Kidney (tissue), 14 donors: Measurements from ENCODE around the gene SGF29. TPM values are rescaled to one million over a fixed set of nuclear protein-coding genes. Genes with fewer than 3 reads are reported as not detected.
"Not testable (repeated sequence)": the region's sequence is repeated elsewhere in the genome, so short reads cannot be mapped to it uniquely, and the experiment has no call there.

ENCODE experiments used
- DNase-seq, 5 donors: peaks; one replicate each; pipeline ENCODE4 v3.0.0-alpha.2; 2013 to 2020
- FAIRE-seq: peaks from 2 replicates; lab custom pipeline; 2012; peaks lifted over from hg19 to GRCh38; lab: Jason Lieb, UNC
- H3K27ac ChIP-seq, 2 donors: one replicate each; pipeline ENCODE4 v1.7.0; 2013; ENCODE audit warnings: low read depth in 2 of 2, low read length in 2 of 2, inconsistent platforms in 1 of 2
- H3K27me3 ChIP-seq: one replicate; pipeline ENCODE4 v1.7.1; 2013; ENCODE audit warnings: low read length, inconsistent platforms; ENCODE audit not compliant: control insufficient read depth, insufficient read depth
- H3K36me3 ChIP-seq, 3 donors: one replicate each; pipeline versions ENCODE4 v1.7.0 to v1.7.1; 2013; ENCODE audit warnings: low read length in 3 of 3, control low read depth in 1 of 3, inconsistent platforms in 1 of 3; ENCODE audit not compliant: insufficient read depth in 3 of 3, control insufficient read depth in 2 of 3
- H3K4me1 ChIP-seq, 3 donors: one replicate each; pipeline versions ENCODE4 v1.7.0 to v1.7.1; 2013; ENCODE audit warnings: low read length in 3 of 3, inconsistent platforms in 1 of 3, low read depth in 1 of 3; ENCODE audit not compliant: control insufficient read depth in 2 of 3, insufficient read depth in 2 of 3
- H3K4me3 ChIP-seq, 3 donors: one replicate each; pipeline versions ENCODE4 v1.7.0 to v1.8.1; 2013; ENCODE audit warnings: low read length in 3 of 3, control low read depth in 1 of 3, inconsistent platforms in 1 of 3
- H3K9ac ChIP-seq, 3 donors: one replicate each; pipeline versions ENCODE4 v1.7.0 to v1.7.1; 2013; ENCODE audit warnings: low read length in 3 of 3, control low read depth in 1 of 3, inconsistent platforms in 1 of 3
- H3K9me3 ChIP-seq, 3 donors: one replicate each; pipeline versions ENCODE4 v1.7.0 to v1.7.1; 2013; ENCODE audit warnings: low read length in 3 of 3, control low read depth in 1 of 3, inconsistent platforms in 1 of 3; ENCODE audit not compliant: control insufficient read depth in 2 of 3, insufficient read depth in 1 of 3
- CTCF ChIP-seq: IDR thresholded peaks from 3 replicates; pipeline ENCODE4 v1.5.1; 2012; ENCODE audit warnings: mild to moderate bottlenecking, moderate library complexity, borderline replicate concordance; ENCODE audit not compliant: insufficient read depth; ENCODE audit errors: extremely low read depth
- intact Hi-C: fragments of 100-400 bp; cut with DNase I; formaldehyde crosslinking; loops from one replicate; pipeline ENCODE4 v1.11.1; 2022
- polyA plus RNA-seq: library from polyadenylated mRNA; stranded (reverse); fragments of 350-450 nt; fragmentation: Illumina TruSeq; extraction: RNeasy Lipid Tissue Mini Kit (QIAGEN cat#74804); gene quantifications from one replicate; pipeline ENCODE4 v1.2.3, GENCODE V29; 2014; ENCODE audit warnings: low read depth, low replicate concordance; ENCODE audit not compliant: insufficient read depth
- total RNA-seq: library from RNA; stranded (reverse); fragmentation: NEBNext Ultra II Directional; extraction: Animal tissue kit (Norgen Biotek cat#: 25700); gene quantifications from one replicate; pipeline ENCODE4 v1.2.1, GENCODE V29; 2021
- donor health status: control.
- donor health status: control.
- donor health status: control.
- donor health status: control.
- donor health status: control.
- donor health status: DM: yes; HTN: yes; CAD: no.
- donor health status: Normal renal cell carcinoma (clear cell type).

Gene SGF29
- total and polyA plus RNA-seq, 2 donors from 2014 or later: 20.6 to 28.5 TPM

DNA sequence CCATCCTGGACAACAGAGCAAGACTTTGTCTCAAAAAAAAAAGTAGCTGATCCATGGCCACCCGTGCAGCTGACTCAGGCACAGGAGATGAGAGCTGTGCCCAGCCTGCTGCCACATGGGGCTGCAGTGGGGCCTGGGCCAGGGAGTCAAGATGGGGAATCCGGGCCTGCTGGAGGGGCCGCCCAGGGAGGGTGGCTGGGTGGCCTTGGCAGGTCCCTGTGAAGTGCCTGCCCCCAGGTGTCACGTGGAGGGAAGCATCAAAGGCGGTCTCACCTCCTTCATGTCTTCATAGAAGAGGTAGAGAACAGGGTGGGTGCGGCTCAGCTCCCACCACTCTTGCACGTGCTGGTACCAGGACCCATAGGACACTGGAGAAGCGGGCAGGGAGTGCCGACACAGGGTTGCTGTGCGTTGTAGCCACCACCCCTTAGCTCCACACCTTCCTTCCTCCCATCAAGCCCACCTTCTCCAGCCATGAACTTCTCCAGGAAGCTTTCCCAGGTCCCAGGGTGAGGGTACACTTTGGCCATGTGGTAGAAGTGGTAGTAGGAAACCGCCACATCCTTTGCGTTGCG lies 39.3 kb downstream of the SGF29 start:
- DNase-seq (peak in 1 of 5 donors; percentile 70), FAIRE-seq (no peak)
- no peaks in the 10 kb centered on the region for H3K27me3 ChIP-seq
- TF ChIP-seq CTCF: no peak
- peaks cover 0 to 8% (median 0%) of the 10 kb centered on the region in 3 donors for H3K4me1 ChIP-seq
- H3K36me3 ChIP-seq: peaks cover 0 to 9% (median 6%) of the 10 kb centered on the region in 3 donors
- no peak overlapping the region for H3K4me3 ChIP-seq
- H3K27ac ChIP-seq: no peak overlapping the region
- intact Hi-C loops: no loop called here
- H3K9me3 ChIP-seq: no peaks in the 10 kb centered on the region
- H3K9ac ChIP-seq: no peak overlapping the region

DNA sequence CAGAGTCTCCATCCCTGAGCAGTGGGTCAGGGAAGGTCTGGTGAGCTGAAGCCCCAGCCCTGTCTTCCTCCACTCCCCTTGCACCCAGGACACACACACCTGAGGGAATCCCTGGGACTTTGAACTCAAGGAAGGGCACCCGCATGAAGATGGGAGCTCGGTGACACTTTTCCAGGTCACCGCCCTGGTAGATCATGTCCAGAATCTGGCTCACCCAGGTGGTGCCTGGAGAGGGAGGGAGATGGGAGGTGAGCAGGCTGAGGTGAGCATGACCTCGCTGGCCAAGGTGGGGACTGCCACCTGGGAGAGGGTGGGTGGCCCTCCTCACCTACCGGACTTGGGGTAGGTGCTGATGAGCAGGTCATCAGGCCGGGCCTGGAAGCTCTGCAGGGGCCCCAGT lies 41.7 kb downstream of the SGF29 start:
- FAIRE-seq, H3K27me3 ChIP-seq, H3K9ac ChIP-seq, H3K9me3 ChIP-seq, H3K27ac ChIP-seq, H3K4me3 ChIP-seq, H3K4me1 ChIP-seq, intact Hi-C loops, H3K36me3 ChIP-seq: not testable (repeated sequence)
- DNase-seq: peak in 1 of 5 donors; percentile 42

GRCh38 chr16:28596115-28596630 lies 42.5 kb downstream of the SGF29 start:
- peaks cover 0 to 8% (median 0%) of the 10 kb centered on the region in 3 donors for H3K4me1 ChIP-seq
- no peak overlapping the region for H3K27ac ChIP-seq
- FAIRE-seq (no peak), DNase-seq (peak in 1 of 5 donors; percentile 71)
- H3K9ac ChIP-seq: peak overlapping the region in 1 of 3 donors; percentile 22
- no peaks in the 10 kb centered on the region for H3K27me3 ChIP-seq
- H3K9me3 ChIP-seq: no peaks in the 10 kb centered on the region
- no peak overlapping the region for H3K4me3 ChIP-seq
- peaks cover 0 to 2% (median 2%) of the 10 kb centered on the region in 3 donors for H3K36me3 ChIP-seq
- no peak for TF ChIP-seq CTCF
- intact Hi-C loops: no loop called here

- peak within 1 kb of the TSS in 1 of 3 donors; percentile 41 for H3K4me3 ChIP-seq
- H3K4me1 ChIP-seq: peaks cover 0 to 8% (median 0%) of the 10 kb centered on the region in 3 donors
- intact Hi-C loops: no loop called here
- no peak within 1 kb of the TSS for H3K27ac ChIP-seq
- peaks cover 0 to 2% (median 0%) of the 10 kb centered on the region in 3 donors for H3K36me3 ChIP-seq
- peak within 1 kb of the TSS in 1 of 3 donors; percentile 22 for H3K9ac ChIP-seq
- no peak for TF ChIP-seq CTCF
- no peaks in the 10 kb centered on the region for H3K27me3 ChIP-seq
- FAIRE-seq (no peak), DNase-seq (peak; percentile 80 to 86 (median 81))
- H3K9me3 ChIP-seq: no peaks in the 10 kb centered on the region
Measured at GRCh38 chr16:28596840-28597691, 43.3 kb downstream of the SGF29 start, which contains the start of gene SULT1A2. Gene SULT1A2, minus strand, starts transcription at chr16:28597050. Its CDS starts 1,120 bp downstream, at chr16:28595930.
